DMS79 treated with DMSO at 0.1 percent for 48 hours (cell line): ENCODE data around the gene CPM.

ENCODE experiments used
- DNase-seq: peaks from one replicate; lab custom pipeline; 2025; lab: John Stamatoyannopoulos, UW

CPM gene

DNA sequence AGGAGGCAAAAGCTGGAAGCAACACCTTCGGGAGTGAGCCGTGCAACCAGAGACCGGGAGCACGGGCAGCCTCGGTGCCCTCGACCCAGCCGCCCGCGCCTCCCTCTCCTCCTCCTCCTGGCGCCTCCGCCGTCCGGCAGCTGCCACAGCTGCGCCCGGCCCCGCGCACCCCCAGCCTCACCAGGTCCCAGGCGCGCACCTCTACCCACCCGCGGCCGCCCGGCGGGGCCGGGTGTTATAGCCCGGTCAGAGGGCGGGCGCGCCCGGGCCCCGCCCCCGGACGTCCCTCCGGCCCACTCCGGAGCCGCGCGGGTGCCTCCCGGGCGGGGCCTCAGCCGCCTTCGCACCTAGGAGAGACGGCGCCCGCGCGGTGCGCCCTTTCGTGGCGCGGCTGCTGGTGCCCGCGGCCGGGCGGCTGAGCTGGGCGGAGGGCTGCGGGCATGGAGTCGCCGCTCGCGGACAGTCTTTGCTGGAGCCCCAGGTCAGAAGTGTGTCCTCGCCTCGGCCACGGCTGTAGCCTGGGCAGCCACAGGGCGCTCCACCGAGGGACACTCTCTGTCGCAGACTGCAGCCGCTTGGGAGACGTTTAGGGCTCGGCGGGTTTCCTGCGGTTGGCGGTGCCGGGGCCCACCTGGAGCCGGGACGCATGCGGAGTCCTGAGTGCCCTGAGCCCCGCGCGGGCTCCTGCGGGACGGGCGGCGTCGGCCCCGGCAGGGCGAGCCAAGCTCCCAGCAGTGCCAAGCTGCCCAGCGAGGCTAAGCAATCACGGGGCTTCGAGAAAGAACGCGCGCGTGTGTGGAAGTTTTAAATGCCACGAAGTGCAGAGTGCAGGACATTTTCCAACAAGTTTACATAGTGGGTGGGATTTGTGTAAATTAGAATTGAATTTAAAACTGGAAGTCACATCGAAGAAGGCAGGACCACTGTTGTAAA, at the start of gene CPM:
TSS of gene CPM (minus strand) at position 211 of the 933 bp plus-strand sequence. CDS start 334 bp downstream, outside the sequence.
- peak; percentile 14 for DNase-seq

DNA sequence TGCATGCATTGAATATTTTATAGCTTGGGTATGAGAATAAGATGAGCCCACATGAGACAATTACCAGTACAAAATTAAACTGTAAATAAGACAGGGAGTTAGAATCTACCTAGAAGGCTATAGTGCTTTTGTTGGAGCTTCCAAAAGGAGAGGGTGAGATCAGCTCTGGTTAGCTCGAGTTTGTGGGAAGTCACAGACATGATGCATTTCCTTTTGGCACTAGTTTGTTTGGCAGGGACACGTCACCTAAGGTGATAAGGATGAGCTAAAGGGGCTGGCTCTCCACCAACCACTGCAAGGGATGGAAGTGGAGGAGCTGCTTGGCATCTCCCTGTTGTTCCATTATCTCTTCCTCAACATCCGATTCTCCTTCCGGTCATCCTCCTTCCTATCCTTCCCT, 48.5 kb upstream of the CPM start:
- no peak for DNase-seq

DNA sequence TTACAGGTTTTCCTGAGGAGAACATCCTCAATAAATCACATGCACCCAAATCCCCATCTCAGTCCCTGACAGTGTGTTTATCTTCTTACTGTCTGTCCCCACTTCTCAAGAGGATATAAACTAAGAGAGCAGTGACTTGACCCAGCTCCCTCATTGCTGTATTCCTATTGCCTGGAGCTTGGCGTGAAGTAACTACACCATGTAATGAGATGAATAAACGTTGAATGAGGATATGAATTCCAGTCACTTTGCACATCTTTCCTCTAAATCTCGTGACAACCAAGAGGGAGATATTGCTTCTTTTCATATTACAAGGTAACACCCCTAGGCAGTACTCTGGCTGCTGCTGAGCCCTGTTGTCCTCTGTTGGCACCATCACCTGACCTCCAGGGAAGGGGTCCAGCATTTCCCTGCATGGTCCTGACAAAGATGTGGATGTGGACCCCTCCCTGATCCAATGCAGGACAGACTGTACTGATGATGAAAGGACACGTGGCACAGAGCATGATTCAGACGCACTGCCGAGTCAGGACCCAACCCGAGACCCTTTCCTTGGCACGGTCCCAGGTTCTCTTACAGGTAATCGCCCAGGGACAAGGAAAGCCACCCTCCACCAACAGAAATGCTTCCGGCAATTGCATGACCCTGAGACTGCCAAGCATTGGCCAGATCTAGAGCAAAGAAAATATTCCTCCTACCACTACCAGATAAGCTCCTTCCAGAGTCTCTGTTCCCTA, 47.7 kb upstream of the CPM start:
- no peak for DNase-seq

DNA sequence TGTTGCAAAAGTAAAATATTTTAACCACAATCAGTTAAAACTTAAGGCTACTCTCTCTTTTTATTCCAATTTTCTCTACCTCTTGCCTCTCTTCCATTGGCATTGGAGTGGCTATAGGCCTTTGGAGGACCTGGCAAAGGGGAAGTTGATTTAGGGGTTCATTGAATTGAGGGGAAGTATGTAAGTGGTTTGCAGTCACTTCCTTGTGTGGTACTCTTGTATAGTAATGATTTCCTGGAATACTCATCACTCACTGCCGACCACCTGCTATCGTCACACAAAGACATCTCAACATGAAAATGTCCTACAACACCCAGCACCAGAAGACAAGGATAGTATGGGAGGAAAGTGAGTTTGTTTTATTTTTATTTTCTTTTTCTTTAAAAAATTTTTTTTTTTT, 45.7 kb upstream of the CPM start:
- no peak for DNase-seq

DNA sequence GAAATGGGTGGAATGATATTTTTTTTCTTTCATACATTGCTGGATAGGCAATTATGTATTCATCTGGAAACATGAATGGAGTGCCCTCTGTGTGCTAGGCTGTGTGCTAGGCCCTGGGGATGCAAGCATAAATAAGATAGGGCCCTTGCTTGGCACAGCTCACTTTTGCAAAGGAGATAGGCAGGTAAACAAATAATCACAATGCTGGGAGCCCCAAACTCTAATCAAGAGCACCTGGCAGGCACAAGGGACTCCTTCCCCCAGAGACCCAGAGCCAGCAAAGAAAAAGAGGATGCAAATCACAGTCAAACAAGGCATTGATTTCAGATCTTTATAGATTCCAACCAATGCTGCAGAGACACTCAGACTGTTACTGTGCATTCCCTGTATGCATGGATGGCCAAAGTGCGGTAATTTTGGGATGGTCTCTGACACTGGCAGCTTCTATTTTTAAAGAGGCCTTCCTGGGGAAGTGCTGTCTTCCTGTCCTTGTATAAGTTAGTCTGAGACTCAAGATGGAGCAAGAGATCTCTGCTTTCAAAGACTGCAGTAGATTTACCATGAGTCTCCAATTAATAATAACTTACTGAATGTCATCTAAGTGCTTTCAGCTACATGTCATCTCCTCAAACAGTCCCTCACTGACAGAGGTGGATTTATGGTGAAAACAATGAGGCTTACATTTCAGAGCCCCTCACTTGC, 45.1 kb upstream of the CPM start:
- no peak for DNase-seq

DNA sequence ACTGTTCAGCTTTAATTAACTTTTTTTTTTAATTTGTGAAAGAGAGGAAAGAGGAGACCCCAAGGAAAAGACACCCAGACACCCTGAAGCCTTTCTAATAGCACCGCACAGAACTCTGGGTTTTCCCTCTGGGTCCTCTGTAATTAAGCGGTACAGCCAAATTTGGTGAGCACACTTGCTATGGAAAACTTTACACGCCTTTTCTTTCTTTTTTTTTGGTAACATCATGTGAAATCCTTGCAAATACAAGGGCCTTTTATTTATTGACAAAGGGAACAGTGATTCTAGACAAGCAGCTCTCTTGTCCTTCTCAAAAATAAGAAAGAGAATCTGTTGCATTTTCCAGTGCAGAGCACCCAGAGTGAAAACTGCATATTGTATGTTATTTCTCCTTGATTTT, 44.4 kb upstream of the CPM start:
- no peak for DNase-seq

DNA sequence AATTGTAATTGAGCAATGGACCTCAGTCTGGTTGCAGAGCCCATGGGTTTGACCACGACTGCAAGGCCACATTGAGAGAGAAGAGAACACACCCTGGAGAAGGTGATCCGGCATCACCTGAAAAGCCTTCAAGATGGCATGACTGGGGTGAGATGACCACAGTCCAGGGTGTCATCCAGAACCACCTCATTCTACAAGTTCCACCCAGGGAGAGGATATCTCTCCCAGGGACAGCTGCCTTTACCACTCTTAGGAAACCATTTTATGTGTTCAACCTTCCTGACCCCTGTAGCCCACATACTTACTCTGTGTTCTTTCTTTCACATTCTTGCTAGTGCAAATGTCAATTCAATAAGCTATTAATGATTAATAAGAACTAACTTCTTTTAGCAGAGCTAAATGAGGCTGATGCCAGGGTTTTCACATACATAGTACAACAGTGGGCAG, 43.4 kb upstream of the CPM start:
- no peak for DNase-seq

DNA sequence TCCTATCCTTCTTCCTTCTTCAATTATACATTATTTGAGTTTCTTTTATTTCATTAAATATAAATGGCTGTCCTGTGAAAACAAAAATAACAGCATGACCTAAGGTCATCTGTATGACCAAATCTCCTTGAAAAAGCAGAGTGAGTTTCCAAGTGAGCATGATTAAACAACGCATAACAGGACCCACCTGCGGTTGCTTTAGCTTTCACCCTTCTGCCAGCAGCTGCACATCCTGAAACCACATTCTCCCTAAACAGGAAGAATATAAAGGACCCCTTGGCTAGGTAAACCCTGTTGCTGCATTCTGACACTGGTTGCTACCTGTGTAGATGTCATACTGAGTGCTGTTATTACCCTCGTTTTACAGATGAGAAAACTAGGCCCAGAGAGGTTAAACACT, 42.8 kb upstream of the CPM start:
- DNase-seq, result no peak

DNA sequence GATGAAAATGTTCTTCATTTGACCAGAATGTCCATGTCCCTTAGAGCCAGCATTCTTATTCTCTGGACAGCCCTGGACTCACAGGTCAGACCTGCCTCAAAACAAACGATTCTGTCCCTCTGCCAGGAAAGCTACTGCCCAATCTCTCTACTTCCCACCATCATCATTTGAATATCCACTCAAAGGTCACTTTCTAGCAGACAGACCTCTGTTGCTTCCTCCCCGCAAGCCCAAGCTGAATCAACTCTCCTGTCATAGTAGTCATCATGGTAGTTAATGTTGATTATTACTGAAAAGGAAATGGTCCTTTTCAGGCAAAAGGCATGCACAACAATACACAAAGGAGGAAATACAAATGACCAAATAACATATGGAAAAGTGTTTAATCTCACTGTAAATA, 39.6 kb upstream of the CPM start:
- no peak for DNase-seq

DNA sequence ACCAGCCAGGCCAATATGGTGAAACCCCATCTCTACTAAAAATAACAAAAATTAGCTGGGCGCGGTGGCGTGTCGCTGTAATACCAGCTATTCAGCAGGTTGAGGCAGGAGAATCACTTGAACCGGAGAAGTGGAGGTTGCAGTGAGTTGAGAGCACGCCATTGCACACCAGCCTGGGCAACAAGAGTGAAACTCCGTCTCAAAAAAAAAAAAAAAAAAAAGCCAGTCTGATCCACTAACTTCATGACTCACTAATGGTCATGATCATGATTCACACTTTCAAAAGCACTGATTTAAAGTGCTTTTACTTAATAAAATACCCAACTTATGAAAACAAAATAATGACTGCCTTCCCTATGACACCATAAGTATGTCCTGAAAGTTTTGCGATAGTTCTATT, 38.4 kb upstream of the CPM start:
- no peak for DNase-seq

DNA sequence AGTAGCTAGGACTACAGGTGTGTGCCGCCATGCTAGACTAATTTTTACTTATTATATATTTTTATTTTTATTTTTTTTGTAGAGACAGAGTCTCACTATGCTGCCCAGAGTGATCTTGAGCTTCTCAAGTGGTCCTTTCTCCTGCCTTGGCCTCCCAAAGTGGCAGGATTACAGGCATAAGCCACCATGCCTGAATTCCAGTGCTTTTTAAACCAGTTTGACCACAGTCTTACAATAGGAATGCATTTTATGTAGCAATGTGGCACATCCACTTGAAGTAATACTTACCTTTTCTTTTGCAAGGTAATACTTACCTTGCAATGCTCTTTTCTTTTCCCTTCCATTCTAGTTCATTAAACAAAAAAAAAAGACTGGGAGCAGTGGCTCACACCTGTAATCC, 38.0 kb upstream of the CPM start:
- DNase-seq, result no peak

DNA sequence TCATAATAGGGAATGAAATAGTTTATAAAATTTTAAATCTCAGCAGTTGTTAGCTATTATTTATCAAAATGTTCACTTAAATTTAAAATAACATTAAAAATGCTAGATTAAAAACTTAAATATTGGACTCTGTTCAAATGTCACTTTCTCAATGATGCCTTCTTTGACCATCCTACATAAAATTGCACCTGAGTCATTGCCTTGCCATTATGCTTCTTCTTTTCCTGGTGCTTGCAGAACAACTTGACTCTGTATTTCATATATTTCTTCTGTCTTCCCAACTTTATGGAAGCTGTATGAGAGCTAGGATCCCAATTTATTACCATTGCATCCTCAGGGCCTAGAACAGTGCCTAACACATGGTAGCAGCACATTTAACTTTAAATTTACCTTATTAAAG, 37.3 kb upstream of the CPM start:
- no peak for DNase-seq

DNA sequence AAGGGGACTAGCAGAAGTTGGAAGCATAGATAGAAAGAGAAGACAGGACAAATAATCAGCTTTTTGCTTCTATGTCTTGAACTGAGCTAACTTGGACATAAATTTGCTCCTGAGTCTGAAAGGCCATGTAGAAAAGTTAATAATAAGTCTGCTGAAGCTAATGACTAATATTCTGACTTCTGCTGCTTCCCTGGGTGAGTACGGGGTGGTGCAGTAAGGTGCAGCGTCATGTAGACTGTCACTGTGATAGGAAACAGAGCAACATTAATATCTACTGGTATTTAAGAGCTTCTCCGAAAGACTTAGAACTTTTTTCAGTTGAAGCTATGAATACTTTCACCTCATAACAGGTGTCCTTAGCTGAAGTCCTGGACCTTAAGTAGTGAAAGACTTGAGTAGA, 34.1 kb upstream of the CPM start:
- no peak for DNase-seq

DNA sequence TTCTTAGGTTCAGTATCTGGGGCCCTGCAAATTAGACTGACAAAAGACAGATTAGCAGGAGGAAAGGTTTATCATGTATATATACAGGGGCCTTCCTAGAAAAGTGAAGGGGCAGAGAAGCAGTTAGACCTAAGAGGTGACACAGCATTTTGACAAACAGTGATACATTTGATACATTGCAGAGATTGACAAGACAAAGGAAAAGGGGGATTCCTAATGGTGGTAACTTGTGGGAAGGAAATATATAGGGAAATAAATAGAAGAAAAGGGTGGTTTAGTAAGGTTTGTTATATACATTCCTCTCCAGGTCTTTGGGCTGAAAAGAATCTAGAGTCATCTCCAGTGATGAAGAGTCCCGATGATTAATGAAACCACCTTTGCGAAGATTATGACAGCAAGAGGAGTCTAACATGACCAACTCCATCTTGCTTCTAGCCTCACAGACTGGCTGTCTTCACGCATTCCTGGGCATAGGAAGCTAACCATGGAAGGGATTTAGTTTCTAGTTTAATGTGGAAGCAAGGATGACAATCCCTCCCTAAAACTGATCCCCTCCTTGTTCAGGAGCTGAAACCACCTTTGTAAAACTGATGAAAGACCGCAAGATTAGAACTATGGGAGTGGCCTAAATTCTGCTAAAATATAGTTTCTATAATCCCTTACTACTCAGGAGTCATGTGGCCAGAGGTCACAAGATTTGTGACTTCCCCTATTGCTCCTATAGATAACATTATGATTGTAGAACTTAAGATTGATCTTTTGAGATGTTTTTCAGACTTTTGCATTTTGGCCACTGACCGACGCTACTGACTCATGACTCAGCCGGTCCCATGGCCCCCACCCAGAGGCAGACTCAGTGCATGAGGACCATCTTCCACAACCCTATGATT, 31.1 kb upstream of the CPM start:
- DNase-seq, result no peak

DNA sequence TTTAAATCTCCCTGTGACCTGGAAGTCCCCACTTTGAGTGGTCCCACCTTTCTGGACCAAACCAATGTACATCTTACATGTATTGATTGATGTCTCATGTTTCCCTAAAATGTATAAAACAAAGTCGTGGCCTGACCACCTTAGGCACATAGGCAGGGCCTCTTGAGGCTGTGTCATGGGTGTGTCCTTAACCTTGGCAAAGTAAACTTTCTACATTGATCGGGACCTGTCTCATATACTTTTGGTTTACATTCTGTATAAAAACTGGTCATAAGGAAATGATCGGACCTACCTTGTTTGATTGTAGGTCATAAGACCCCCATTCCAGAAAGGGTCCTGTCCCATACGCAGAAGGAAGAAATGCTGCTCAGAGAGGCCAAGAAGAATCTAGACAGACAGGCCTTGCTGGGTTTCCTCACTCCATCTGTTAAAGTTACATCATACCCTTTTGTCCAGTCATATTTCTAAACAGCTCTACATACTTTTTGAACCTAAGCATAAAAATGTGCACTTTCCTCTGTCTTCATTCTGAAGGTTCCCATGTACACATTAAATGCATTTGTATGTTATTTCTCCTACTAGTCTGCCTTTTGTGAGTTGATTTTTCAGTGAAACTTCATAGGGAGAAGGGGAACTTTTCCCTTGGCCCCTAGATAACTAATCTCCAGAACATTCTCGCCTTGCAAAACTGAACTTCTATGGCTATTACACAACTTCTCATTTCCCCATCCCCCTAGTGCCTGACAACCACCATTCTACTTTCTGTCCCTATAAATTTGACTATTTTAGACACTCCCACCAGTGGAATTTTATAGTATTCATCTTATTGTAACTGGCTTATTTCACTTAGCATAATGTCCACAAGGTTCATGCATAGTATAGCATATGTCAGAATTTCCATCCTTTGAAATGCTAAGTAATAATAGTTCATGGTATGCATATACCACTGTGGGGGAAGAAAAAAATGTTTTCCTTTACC, 30.2 kb upstream of the CPM start:
- no peak for DNase-seq

DNA sequence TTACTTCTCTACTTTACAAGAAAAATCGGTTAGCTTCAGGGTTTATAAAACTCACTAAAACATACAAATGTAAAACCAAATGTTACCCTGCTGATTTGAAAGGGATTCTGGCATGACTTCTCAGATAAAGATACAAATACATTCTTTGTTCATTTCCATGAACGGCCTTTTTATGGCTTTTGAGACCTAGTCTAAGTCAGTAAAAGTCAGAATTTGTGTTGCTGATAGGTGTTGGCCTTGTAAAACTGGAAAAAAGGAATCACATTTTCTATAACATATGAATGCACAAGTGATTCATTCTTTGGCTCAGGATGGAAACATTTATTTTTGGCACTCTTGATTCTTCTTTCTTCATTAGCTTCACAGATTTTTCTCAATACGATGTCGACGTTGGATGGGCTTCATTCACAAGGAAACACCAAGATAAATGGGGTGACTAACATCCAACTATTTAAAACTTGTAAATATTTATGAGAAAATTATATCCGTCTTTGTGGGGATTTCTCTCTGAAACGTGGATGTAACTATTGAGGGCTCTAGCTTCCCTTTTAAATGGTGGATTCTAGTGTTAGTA, 27.0 kb upstream of the CPM start:
- DNase-seq, result no peak

DNA sequence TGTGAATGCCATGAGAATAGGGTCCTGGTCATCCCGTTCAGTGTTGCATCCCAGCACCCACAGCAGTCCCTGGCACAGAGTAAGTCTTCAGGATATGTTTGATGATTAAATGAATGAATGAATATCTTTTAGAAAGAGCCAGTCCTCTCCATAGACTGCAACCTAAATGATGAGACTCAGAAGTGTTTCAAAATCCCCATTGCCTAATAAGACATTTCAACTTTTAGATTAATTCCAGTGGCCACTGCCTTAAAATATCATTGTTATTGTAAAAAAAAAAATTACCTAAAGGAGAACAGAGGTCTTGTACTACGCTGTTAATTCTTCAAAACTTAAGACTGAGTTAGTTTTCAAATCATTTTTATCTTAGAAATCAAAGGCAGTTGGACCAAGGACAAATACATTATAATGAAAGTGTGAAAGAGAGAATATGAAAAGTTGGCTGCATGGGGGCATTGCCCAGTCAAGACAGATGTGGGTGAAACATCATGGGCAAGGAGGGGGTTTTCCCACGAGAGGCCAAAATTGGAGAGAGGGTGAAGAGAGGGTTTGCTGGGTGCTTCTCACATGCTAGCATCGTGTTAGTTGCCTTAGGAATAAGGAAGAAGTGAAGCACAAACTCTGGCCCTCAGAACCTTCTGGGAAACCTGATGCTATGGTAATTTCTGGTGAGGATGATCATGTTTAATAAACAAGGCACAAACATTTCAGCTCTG, 26.3 kb upstream of the CPM start:
- no peak for DNase-seq

DNA sequence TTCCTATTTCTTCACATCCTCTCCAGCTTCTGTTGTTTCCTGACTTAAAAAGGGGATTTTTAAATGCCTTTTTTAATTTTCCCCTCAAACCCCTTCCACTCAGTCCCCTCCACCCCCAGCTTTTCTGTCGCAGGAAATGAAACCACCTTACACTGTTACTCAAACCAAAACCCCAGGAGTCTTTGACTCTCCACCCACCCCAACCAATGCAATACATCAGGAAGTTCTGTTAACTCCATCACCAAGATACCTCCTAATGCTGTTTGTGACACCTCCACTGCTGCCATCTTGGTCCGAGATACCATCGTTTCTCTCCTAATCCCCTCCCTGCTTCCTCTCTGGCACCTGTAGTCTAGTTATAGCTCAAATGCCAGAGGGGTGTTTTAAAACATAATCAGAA, 25.4 kb upstream of the CPM start:
- no peak for DNase-seq

DNA sequence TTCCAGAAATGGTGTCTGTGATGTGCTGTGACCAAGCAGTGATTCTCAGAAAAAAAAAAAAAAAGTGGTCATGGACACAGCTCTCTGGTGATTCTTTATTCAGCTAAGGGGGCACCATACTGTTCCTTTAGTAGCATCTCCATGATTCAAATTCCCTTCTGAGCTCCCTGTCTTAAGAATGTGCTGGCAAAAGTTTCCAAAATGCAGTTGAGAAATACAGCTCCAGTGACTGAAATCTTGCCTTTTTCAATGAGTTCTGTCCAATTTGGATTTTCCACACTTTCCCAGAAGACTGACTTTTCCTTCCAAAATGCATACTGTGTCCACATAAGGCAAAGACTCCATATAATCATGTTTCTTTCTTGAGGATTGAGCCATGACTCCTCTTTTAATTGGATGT, 24.3 kb upstream of the CPM start:
- no peak for DNase-seq
